ENCODE data around the gene CES4A.
"Not testable (repeated sequence)": the region's sequence is repeated elsewhere in the genome, so short reads cannot be mapped to it uniquely, and the experiment has no call there.

Gene CES4A

GRCh38 chr16:67021321-67021720 lies 32.9 kb downstream of the CES4A start:
- no peak for DNase-seq

- no peak for DNase-seq
Observed at GRCh38 chr16:67022531-67023214, 34.3 kb downstream of the CES4A start.

- DNase-seq, result no peak
Observed at GRCh38 chr16:67023689-67024088, 35.3 kb downstream of the CES4A start.

- DNase-seq, result no peak
Observed at GRCh38 chr16:67024384-67025209, 36.2 kb downstream of the CES4A start.

GRCh38 chr16:67025210-67025550 lies 36.8 kb downstream of the CES4A start:
- DNase-seq, result no peak

GRCh38 chr16:67026570-67026969 lies 38.2 kb downstream of the CES4A start:
- DNase-seq, result no peak

GRCh38 chr16:67027046-67027445 lies 38.7 kb downstream of the CES4A start:
- DNase-seq, result no peak

- DNase-seq, result peak; percentile 5
Observed at GRCh38 chr16:67028167-67028695, 39.8 kb downstream of the CES4A start.

- peak; percentile 88 for DNase-seq
Observed at GRCh38 chr16:67028696-67029253, 40.4 kb downstream of the CES4A start, which contains the start of gene CBFB. Gene CBFB, plus strand, starts transcription at chr16:67029149. Its CDS starts 259 bp downstream, at chr16:67029408.

- DNase-seq, result peak; percentile 92
Observed at GRCh38 chr16:67029254-67030096, 41.1 kb downstream of the CES4A start.

GRCh38 chr16:67030221-67030962 lies 42.0 kb downstream of the CES4A start:
- peak; percentile 7 for DNase-seq

GRCh38 chr16:67034487-67034886 lies 46.1 kb downstream of the CES4A start:
- no peak for DNase-seq

- no peak for DNase-seq
Observed at GRCh38 chr16:67035364-67035763, 47.0 kb downstream of the CES4A start.

GRCh38 chr16:67036323-67036741 lies 47.9 kb downstream of the CES4A start:
- DNase-seq, result no peak

GRCh38 chr16:67039260-67040020 lies 51.1 kb downstream of the CES4A start:
- no peak for DNase-seq

- DNase-seq, result no peak
Observed at GRCh38 chr16:67040166-67040565, 51.8 kb downstream of the CES4A start.

- DNase-seq, result no peak
Observed at GRCh38 chr16:67040906-67041305, 52.5 kb downstream of the CES4A start.

GRCh38 chr16:67041520-67041919 lies 53.1 kb downstream of the CES4A start:
- DNase-seq, result not testable (repeated sequence)

GRCh38 chr16:67043420-67043819 lies 55.0 kb downstream of the CES4A start:
- DNase-seq, result no peak

GRCh38 chr16:67050796-67051195 lies 62.4 kb downstream of the CES4A start:
- no peak for DNase-seq

- no peak for DNase-seq
Observed at GRCh38 chr16:67052399-67052798, 64.0 kb downstream of the CES4A start.

Measured in right kidney (tissue), 1 donor.